ENCODE measurements around the gene STPG4.
A peak's percentile ranks its signal among the peaks of the same experiment; 100 is the strongest.

GRCh38 chr2:47088371-47089082, 66.6 kb downstream of the STPG4 start:
- no peak for TF ChIP-seq POLR2A (IDR thresholded peaks at IDR 0.05)
- peak in 1 of 6 experiments; percentile 11 for TF ChIP-seq CTCF (IDR thresholded peaks at IDR 0.05)

Data from Peyer's patch (tissue), 4 donors.